PC-3 (cell line): ENCODE results near the gene NELFB. TPM values are rescaled to one million over a fixed set of nuclear protein-coding genes. Genes with fewer than 3 reads are reported as not detected.

Experiments used
- ATAC-seq: fragments of 200-7000 bp; cut with Tn5 transposase; 2 replicates; pipeline ENCODE4 v1.9.1; 2020; ENCODE audit warnings: mild to moderate bottlenecking, moderate library complexity
- BruUV-seq: library from RNA; stranded (reverse); fragments of 400-500 nt; replicated peaks from 2 replicates; lab custom pipeline; 2021; lab: Mats Ljungman, UMichigan
- CTCF ChIA-PET: fragments of 300-600 bp; sonication (Branson Sonifier 250); formaldehyde crosslinking; loops from one replicate; lab custom pipeline; 2022; ENCODE audit warnings: antibody characterized with exemption; lab: Charles Lee
- POLR2A ChIA-PET: fragments of 300-600 bp; sonication (Branson Sonifier 250); formaldehyde crosslinking; loops from one replicate; lab custom pipeline; 2022; ENCODE audit warnings: antibody characterized with exemption; ENCODE audit not compliant: unreplicated experiment; lab: Charles Lee
- DNase-seq: peaks from one replicate; pipeline ENCODE4 v3.0.0-alpha.2; 2015
- H2AFZ ChIP-seq: fragments of 300-600 bp; sonication (generic); 2 replicates; pipeline ENCODE4 v1.6.0; 2016; ENCODE audit warnings: antibody characterized with exemption, low read length
- H3F3A ChIP-seq: fragments of 300-600 bp; sonication (generic); one replicate; pipeline ENCODE4 v1.6.0; 2017; ENCODE audit warnings: antibody characterized with exemption, low read length, control low read depth, mild to moderate bottlenecking; ENCODE audit not compliant: unreplicated experiment
- H3K27ac ChIP-seq: fragments of 300-600 bp; sonication (generic); 2 replicates; pipeline ENCODE4 v1.5.1; 2016; ENCODE audit warnings: mild to moderate bottlenecking, low read length
- H3K27me3 ChIP-seq: fragments of 300-600 bp; sonication (generic); 2 replicates; pipeline ENCODE4 v1.6.1; 2016; ENCODE audit warnings: low read length, mixed read lengths
- H3K36me3 ChIP-seq: fragments of 300-600 bp; sonication (generic); 2 replicates; pipeline ENCODE4 v1.6.1; 2016; ENCODE audit warnings: low read depth, mixed run types, low read length, mixed read lengths
- H3K4me1 ChIP-seq: fragments of 300-600 bp; sonication (generic); 2 replicates; pipeline ENCODE4 v1.5.1; 2016; ENCODE audit warnings: low read length; ENCODE audit not compliant: insufficient read depth
- H3K4me2 ChIP-seq: fragments of 300-600 bp; sonication (generic); 2 replicates; pipeline ENCODE4 v1.6.0; 2016; ENCODE audit warnings: low read length
- H3K4me3 ChIP-seq: fragments of 300-600 bp; sonication (generic); 2 replicates; pipeline ENCODE4 v1.5.1; 2016; ENCODE audit warnings: mild to moderate bottlenecking, low read length, mixed read lengths
- H3K79me2 ChIP-seq: fragments of 300-600 bp; sonication (generic); 2 replicates; pipeline ENCODE4 v1.6.1; 2017; ENCODE audit warnings: low read length, mixed read lengths
- H3K9ac ChIP-seq: fragments of 300-600 bp; sonication (generic); 2 replicates; pipeline ENCODE4 v1.6.0; 2016; ENCODE audit warnings: mild to moderate bottlenecking, low read length
- H3K9me2 ChIP-seq: fragments of 300-600 bp; sonication (generic); replicated peaks from 2 replicates; pipeline ENCODE4 v1.6.1; 2016; ENCODE audit warnings: mixed run types, low read length, mixed read lengths
- H3K9me3 ChIP-seq: fragments of 300-600 bp; sonication (generic); 2 replicates; pipeline ENCODE4 v1.6.1; 2016; ENCODE audit warnings: low read length, mixed read lengths
- H4K20me1 ChIP-seq: fragments of 300-600 bp; sonication (generic); 2 replicates; pipeline ENCODE4 v1.6.1; 2016; ENCODE audit warnings: low read length, mixed read lengths
- EZH2 ChIP-seq: fragments of 300-600 bp; sonication (generic); IDR thresholded peaks from one replicate; pipeline ENCODE4 v1.6.1; 2017; ENCODE audit warnings: antibody characterized with exemption, mild to moderate bottlenecking, low read length; ENCODE audit not compliant: unreplicated experiment
- EZH2phosphoT487 ChIP-seq: fragments of 300-600 bp; sonication (generic); IDR thresholded peaks from 2 replicates; pipeline ENCODE4 v1.6.1; 2018; ENCODE audit warnings: mild to moderate bottlenecking, antibody characterized with exemption, low read length, borderline replicate concordance
- intact Hi-C: fragments of 100-400 bp; cut with micrococcal nuclease; formaldehyde crosslinking; loops from 2 replicates; pipeline ENCODE4 v1.9.0; 2023
- total RNA-seq: library from RNA; depleted of rRNA; stranded (reverse); fragments of >200 nt; gene quantifications from 2 replicates; pipeline ENCODE4 v1.2.3, GENCODE V29; 2014
- TF ChIP-seq, protein P1 (sequence below): fragments of 300-600 bp; sonication (generic); conservative IDR thresholded peaks from 2 replicates; pipeline ENCODE4 v1.5.1; 2017; ENCODE audit warnings: antibody characterized with exemption, low read depth, mild to moderate bottlenecking, low read length

NELFB gene
- total RNA-seq, 1 experiment from 2014 or later: 50.7 TPM

DNA sequence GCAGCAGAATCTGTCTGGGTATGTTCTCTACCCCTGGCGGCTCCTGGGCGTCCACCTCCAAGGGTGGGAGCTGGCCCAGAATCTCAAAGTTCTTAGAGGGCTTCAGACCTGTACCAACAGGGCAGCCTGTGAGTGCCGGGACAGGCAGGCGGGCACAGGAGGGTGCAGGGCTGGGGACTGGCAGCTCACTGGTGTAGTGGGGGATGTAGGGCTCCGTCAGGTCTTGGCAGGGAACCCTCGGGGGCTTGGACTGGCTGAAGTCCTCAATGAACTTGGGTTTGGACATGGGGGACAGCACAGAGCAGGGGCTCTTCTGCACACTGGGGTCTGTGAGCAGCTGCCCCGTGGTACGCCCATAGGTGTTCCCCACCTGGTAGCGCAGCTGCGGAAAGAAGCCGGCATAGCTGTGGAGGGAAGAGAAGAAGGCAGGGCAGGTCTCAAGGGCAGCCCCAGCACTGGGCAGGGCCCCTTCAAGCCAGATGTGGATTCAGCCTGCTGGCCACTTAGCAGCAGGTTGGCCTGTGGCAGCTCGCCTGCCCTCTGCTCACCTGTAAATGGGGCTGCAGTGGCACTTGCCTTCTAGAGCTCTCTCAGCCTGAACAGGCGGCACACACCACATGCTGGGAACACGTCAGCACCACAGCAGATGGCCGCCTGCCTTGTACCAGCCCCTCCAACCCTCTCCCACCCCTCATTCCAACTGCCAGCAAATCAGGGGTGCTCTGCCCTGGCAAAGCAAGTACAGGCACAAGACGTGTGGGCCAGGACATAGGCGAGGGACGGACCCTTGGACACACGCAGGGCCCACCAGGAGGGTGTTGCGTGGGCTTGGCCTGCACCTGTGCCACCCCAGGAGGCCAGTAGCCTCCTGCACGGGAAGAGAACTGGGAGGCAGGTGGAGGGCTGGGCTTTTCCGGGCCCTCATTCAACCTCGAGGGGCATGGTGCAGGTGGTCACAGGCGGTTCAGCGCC lies 9.4 kb upstream of the NELFB start:
- ChIA-PET CTCF (no interaction called here), POLR2A (no interaction called here)

GRCh38 chr9:137247135-137247915 lies 7.8 kb upstream of the NELFB start:
- no peak for ATAC-seq
- Histone ChIP-seq H3F3A (peaks cover 5% of the 10 kb centered on the region), H3K4me2 (no peak overlapping the region), H3K9ac (no peak overlapping the region), H4K20me1 (peaks cover 20% of the 10 kb centered on the region), H2AFZ (no peak overlapping the region), H3K9me2 (no peaks in the 10 kb centered on the region), H3K27ac (no peak overlapping the region), H3K27me3 (no peaks in the 10 kb centered on the region), H3K4me3 (no peak overlapping the region), H3K79me2 (peaks cover 13% of the 10 kb centered on the region), H3K9me3 (no peaks in the 10 kb centered on the region), H3K36me3 (peaks cover 9% of the 10 kb centered on the region), H3K4me1 (peaks cover 14% of the 10 kb centered on the region)
- ChIA-PET CTCF (no interaction called here), POLR2A (no interaction called here)
- TF ChIP-seq EZH2 (no peak), EZH2phosphoT487 (no peak)
- TF ChIP-seq, protein P1, sequence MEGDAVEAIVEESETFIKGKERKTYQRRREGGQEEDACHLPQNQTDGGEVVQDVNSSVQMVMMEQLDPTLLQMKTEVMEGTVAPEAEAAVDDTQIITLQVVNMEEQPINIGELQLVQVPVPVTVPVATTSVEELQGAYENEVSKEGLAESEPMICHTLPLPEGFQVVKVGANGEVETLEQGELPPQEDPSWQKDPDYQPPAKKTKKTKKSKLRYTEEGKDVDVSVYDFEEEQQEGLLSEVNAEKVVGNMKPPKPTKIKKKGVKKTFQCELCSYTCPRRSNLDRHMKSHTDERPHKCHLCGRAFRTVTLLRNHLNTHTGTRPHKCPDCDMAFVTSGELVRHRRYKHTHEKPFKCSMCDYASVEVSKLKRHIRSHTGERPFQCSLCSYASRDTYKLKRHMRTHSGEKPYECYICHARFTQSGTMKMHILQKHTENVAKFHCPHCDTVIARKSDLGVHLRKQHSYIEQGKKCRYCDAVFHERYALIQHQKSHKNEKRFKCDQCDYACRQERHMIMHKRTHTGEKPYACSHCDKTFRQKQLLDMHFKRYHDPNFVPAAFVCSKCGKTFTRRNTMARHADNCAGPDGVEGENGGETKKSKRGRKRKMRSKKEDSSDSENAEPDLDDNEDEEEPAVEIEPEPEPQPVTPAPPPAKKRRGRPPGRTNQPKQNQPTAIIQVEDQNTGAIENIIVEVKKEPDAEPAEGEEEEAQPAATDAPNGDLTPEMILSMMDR: no peak
- BruUV-seq: no TSS peak
- DNase-seq: no peak
- intact Hi-C loops: no loop called here

More for the DNA sequence above, 9.4 kb upstream of the NELFB start:
- Histone ChIP-seq H2AFZ (no peak overlapping the region), H3K4me3 (no peak overlapping the region), H3K27ac (no peak overlapping the region), H3K9me2 (no peaks in the 10 kb centered on the region), H3K9me3 (no peaks in the 10 kb centered on the region), H3K4me2 (no peak overlapping the region), H3F3A (peaks cover 5% of the 10 kb centered on the region), H3K79me2 (peaks cover 21% of the 10 kb centered on the region), H3K4me1 (peaks cover 15% of the 10 kb centered on the region), H3K9ac (no peak overlapping the region), H3K36me3 (peaks cover 17% of the 10 kb centered on the region), H3K27me3 (no peaks in the 10 kb centered on the region), H4K20me1 (peaks cover 28% of the 10 kb centered on the region)
- intact Hi-C loops: no loop called here
- TF ChIP-seq, protein P1: no peak
- TF ChIP-seq EZH2phosphoT487: no peak
- TF ChIP-seq EZH2: no peak
- ATAC-seq (no peak), DNase-seq (no peak)
- BruUV-seq: no TSS peak

DNA sequence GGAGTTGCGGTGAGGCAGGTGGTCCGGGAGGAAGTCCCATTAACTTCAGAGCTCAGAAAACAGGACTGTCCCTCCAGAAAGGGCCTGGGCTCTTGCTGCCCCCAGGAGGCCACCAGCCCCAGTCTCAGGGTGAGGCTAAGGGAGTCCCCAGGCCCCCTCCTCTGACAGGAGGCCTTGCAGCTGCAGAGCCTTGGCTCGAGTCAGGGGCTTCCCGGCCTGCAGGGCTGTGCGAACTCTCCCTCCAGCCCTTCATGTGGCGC lies 7.3 kb upstream of the NELFB start:
- H3K9me2 ChIP-seq: no peaks in the 10 kb centered on the region
- ChIA-PET POLR2A (no interaction called here), CTCF (no interaction called here)
- TF ChIP-seq, protein P1: no peak
- TF ChIP-seq EZH2phosphoT487 (no peak), EZH2 (no peak)
- no peak for ATAC-seq
- no peaks in the 10 kb centered on the region for H3K27me3 ChIP-seq
- peaks cover 4% of the 10 kb centered on the region for H3F3A ChIP-seq
- no peak for DNase-seq
- no peak overlapping the region for H3K4me3 ChIP-seq
- no peak overlapping the region for H2AFZ ChIP-seq
- H3K9ac ChIP-seq: no peak overlapping the region
- H3K9me3 ChIP-seq: no peaks in the 10 kb centered on the region
- no peak overlapping the region for H3K27ac ChIP-seq
- peaks cover 15% of the 10 kb centered on the region for H4K20me1 ChIP-seq
- H3K36me3 ChIP-seq: peaks cover 4% of the 10 kb centered on the region
- peaks cover 7% of the 10 kb centered on the region for H3K79me2 ChIP-seq
- peaks cover 8% of the 10 kb centered on the region; the same call in 1 of the 2 replicates for H3K4me1 ChIP-seq
- no TSS peak for BruUV-seq
- intact Hi-C loops: no loop called here
- no peak overlapping the region for H3K4me2 ChIP-seq
